T-helper 22 cell (primary cell): Measurements from ENCODE around the gene PUM2.
"Not testable (repeated sequence)": the region's sequence is repeated elsewhere in the genome, so short reads cannot be mapped to it uniquely, and the experiment has no call there.

Source experiments
- DNase-seq: peaks from one replicate; pipeline ENCODE4 v3.0.0-alpha.2; 2020; ENCODE audit warnings: low read depth

PUM2 gene

GRCh38 chr2:20350753-20351554 is at the start of gene PUM2:
TSS of gene PUM2 (minus strand) at chr2:20350844. CDS start at chr2:20327360, 23,484 bp downstream.
- peak; percentile 93 for DNase-seq

GRCh38 chr2:20400306-20400705 is 49.7 kb upstream of the PUM2 start:
- DNase-seq = no peak

- DNase-seq = no peak
Measured at GRCh38 chr2:20398956-20399567, 48.4 kb upstream of the PUM2 start.

GRCh38 chr2:20397811-20398447 is 47.3 kb upstream of the PUM2 start:
- DNase-seq = no peak

- no peak for DNase-seq
Measured at GRCh38 chr2:20396356-20397000, 45.8 kb upstream of the PUM2 start.

GRCh38 chr2:20393986-20394385 is 43.3 kb upstream of the PUM2 start:
- DNase-seq = no peak

- DNase-seq = no peak
Measured at GRCh38 chr2:20391951-20392699, 41.5 kb upstream of the PUM2 start.

GRCh38 chr2:20390524-20391123 is 40.0 kb upstream of the PUM2 start:
- no peak for DNase-seq

- no peak for DNase-seq
Measured at GRCh38 chr2:20384953-20385352, 34.3 kb upstream of the PUM2 start.

- DNase-seq = no peak
Measured at GRCh38 chr2:20382965-20383810, 32.5 kb upstream of the PUM2 start.

GRCh38 chr2:20381457-20381856 is 30.8 kb upstream of the PUM2 start:
- no peak for DNase-seq

GRCh38 chr2:20378891-20379519 is 28.4 kb upstream of the PUM2 start:
- no peak for DNase-seq

GRCh38 chr2:20378341-20378740 is 27.7 kb upstream of the PUM2 start:
- DNase-seq = no peak

- no peak for DNase-seq
Measured at GRCh38 chr2:20377741-20378140, 27.1 kb upstream of the PUM2 start.

- DNase-seq = not testable (repeated sequence)
Measured at GRCh38 chr2:20374982-20375381, 24.3 kb upstream of the PUM2 start.

GRCh38 chr2:20372896-20373640 is 22.4 kb upstream of the PUM2 start:
- DNase-seq = no peak

GRCh38 chr2:20371323-20372025 is 20.8 kb upstream of the PUM2 start:
- DNase-seq = no peak

GRCh38 chr2:20370191-20370590 is 19.5 kb upstream of the PUM2 start:
- DNase-seq = no peak

GRCh38 chr2:20369366-20369765 is 18.7 kb upstream of the PUM2 start:
- DNase-seq = no peak
